T1000 (cell line): ENCODE measurements around the gene SHISA8.
"Not testable (repeated sequence)": the region's sequence is repeated elsewhere in the genome, so short reads cannot be mapped to it uniquely, and the experiment has no call there.

Source experiments
- DNase-seq: peaks from one replicate; lab custom pipeline; 2025; ENCODE audit warnings: mixed read lengths; lab: John Stamatoyannopoulos, UW

SHISA8 gene

DNA sequence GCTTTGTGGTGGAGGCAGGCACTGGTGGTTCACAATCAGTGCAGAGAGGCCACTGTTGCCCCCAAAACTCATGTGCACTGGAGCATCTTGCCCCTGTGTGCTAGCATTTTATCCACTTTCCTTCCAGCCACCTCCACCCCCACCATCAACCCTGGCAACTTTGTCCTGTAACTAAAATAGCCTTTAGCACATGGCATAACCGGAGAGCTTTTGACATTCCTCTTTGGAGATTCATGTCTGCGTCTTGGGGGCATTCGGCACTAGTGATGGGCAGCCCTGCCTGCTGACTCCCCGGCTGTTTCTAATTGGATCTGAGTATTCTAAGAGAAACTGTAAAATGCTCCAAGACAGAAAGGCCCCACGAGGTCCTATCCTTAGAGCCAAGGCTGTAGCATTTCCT is 15.8 kb downstream of the SHISA8 start:
- no peak for DNase-seq

DNA sequence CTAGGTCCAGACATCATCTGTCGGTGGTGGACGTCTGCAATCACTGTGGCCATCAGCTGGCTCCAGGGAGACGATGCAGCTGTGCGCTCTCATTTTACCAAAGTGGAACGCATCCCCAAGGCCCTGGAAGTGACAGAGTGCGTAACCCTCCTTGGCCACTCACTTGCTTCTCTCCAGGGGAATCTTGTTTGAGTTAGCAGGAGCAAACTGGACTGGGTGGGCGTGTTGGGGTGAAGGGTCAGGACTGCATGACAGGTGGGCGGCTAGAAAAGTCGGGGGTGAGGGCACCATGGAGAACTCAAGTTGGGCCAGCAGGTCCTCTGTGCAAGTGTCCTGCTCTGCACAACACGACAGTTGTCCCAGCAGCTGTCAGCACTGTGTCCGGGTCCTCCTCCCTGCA is 16.2 kb downstream of the SHISA8 start:
- no peak for DNase-seq

DNA sequence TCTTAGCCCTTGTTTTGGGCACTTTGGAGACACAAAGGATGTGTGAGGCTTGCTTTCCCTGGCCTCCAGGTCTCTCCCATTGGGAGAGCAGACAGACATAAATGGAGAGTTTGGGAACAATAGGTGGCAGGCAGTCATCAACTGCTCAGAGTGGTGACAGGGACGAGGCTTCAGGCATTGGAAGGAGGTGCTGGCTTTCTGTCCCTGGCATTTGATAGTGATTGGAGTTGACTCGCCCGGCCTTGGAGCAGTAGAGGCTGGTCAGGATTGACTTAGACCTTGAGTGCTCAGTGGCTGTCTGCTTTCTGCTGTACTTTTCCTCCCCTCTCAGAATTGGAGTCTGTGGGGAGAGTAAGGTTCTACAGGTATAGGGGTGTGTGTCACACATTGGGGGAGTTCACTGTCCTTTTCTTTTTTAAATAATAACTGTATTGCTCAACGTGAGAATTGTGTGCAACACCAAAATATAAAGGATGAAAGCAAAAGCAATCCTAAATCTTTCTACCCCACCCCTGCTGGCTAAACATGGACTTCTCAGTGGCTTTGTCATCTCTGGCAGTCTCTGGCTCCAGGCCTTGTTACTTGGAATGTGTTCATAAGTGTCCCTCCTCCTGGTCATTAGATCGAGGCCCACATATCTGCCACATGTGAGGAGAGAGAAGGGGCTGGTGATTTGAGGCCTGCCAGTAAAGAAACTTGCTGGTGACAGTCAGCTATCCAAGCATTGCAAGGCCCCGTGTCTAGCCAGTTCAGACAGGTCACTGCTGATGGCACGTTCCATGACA is 21.1 kb downstream of the SHISA8 start:
- no peak for DNase-seq

DNA sequence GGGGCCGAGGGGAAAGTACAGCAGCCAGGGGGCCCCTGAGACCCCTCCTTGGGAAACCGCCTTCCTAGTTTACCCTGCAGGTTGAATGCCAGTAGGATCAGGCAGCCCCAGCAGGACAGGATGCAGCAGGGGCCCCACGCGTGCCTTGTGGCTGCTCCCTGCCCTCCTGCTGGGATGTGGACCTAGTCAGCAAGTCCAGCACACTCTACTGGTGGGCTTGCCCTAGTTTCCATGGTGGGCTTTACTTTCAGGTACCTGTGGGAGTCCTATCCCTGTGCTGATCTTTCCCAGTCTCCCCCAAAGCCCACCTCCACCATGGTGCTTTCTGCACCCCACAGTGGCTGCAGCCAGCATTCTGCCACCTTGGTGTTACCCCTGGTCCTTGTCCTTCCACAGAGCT is 22.2 kb downstream of the SHISA8 start:
- DNase-seq, result no peak

DNA sequence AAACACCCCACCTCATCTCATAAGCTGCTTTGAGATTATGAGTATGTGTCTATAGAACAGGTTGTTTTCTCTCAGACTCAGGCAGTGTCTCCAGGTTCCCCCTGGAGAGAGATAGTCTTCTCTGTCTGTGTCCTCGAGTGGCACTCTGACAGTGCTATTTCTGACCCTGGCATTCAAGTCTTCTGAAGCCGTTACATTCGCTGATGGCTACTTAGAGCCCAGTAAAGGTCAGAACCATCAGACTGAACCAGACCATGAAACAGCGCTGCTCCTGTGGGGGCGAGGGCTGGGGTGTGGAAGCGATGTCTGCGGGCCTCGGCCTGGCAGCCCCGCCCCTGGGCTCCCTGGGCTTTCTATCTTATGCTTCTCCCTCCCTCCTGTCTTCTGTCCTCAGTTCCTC is 23.5 kb downstream of the SHISA8 start:
- no peak for DNase-seq

DNA sequence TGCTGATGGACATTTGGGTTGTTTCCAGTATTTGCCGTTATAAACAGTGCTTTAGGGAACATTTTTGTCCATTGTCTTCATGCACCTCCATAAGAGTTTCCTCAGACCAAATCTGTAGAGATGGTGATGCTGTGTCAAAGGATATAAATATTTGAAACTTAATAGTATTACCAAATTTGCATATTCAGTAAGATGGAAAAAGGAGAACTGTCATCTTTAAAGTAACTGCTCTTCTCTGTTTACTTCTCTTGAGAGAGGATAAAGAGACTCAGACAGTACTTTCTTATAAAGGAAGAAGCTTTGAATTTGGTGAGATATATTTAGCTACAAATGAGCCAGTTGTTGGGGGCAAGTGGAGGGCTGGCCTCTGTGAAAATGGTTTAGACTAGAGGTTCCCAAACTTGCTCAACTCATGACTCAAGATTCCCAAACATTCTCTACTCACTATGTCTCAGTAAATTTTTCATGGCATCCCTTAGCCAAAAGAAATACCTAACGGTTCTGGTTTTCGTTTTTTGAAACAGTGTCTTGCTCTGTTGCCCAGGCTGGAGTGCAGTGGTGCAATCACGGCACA is 26.2 kb downstream of the SHISA8 start:
- DNase-seq, result no peak

DNA sequence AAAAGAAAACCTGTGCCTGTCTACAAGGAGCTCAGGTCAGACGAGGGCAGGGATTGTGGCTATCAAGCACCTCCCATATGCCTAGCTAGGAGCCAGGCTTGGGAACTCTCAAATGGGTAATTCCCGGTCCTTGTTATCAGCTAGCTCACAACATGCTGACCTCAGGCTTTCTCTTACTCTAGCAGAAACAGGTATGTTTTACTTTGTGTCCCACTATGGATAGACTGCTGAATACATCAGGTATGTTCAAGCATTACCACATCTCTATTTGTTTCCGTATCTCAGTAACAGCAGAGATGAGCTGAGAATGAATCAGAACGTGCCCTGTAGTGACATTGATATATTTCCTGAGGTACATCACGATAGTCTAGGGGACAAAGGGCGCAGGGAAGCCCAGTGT is 29.4 kb downstream of the SHISA8 start:
- DNase-seq, result no peak

DNA sequence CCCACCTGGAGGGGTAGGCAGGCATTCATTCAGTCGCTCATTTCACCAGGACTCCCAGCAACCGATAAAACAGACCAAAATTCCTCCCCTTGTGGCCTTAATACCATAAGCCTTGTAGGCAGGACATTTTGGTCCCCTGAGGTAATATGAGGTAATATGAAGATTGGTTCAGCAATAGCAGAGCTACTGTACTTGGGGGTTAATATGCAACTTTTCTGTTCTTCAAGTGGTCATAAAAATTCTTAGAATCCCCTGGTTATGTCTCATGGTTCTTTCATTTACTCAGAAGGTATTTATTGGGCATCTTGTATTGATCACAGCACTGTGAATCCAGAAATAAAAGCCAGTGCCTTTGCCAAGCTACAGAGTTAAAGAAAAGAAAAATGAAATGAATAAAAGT is 29.8 kb downstream of the SHISA8 start:
- DNase-seq, result no peak

DNA sequence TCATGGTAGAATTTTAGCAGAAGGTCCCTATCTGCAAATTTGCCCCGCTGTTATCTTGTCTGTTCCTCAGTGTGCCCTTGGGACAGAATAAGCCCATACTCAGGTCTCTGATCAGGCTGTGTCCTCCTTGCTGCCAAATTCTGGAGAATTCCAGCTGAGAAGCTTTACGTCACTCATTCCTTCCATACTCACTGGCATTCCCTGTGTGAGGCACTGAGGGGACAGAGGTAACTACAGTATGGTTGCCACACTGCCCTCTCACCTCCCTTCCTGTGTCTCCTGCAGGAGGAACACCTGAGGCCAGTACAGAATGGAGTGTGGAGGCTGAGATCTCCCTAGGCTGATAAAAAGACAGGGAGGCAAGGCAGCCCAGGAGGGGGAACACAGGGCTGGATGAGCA is 31.5 kb downstream of the SHISA8 start:
- no peak for DNase-seq

DNA sequence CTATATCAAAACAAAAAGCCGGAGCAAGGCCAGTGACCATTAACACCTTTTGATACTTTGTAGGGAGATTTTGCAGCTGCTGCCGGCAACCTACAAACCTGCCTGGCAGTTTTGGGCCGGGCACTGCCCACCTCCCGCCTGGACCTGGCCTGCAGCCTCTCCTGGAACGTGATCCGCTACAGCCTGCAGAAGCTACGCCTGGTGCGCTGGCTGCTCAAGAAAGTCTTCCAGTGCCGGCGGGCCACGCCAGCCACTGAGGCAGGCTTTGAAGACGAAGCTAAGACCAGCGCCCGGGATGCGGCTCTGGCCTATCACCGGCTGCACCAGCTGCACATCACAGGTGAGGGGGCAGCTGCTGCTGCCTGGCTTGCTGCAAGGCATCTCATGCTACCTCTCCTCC is 34.2 kb downstream of the SHISA8 start:
- DNase-seq, result no peak

DNA sequence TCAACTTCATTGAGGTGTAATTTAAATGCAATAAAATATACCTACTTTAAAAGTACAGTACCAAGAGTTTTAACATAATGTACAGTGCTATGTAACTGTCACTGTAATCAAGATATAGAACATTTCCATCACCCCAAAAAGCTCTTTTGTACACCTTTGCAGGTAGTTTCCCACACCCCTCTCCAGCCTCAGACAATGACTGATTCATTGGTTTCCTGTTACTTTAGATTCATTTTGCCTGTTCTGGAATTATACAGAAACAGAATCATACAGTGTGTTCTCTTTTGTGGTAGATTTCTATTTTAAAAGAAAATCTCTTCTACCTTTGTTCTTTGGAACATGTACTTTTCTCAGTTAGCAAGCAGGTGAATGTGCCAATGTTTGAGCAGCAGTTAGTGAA is 38.2 kb downstream of the SHISA8 start:
- DNase-seq, result no peak

DNA sequence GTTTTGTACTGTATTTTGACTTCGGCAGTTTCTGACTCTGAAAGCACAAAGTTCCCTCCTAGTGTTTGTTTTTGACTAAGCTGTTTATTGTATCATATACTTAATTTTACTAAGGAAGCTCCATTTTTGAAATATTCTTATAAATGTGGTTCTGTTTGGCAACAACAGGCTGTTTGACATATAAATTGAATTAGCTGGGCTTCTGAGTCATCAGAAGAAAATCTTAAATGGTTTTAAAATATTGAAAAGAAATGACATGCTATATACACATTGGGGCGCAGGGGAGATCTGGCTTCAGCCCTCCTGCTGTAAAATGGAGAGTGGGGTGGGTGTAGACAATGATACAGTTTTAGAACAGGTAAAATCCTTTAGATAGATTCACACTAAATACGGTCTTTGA is 38.6 kb downstream of the SHISA8 start:
- DNase-seq, result no peak

DNA sequence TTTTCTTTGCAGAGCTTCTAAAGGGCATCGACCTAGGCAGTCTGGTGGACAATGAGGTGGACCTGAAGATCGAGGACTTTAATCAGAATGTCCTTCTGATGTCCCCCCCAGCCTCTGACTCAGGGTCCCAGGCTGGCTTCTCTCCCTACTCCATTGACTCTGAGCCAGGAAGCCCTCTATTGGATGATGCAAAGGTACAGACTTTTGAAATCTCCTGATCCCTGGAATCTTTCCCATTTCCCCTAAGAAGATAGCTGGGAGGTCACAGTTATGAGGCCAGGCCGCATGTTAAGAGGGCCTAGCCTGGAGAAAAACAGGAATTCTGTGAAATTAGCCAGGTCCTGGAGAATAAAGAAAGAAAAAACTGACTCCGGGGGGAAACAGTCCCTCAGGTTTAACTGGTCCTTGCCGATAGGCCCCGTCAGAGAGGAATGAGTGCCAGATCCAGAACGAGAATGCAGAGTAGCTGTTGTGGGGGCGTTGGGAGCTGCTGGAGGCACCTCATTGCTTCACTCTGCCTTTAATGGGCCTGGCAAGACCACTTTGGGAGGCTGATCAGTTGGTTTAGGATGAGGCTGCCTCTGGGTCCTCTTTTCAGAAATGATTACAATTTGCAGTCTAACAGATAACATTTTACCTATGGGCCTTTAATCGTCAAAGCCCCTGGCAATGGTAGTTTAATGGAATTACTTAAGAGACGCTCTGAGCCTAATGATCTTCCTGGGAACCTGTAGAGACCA is 39.2 kb downstream of the SHISA8 start:
- no peak for DNase-seq

DNA sequence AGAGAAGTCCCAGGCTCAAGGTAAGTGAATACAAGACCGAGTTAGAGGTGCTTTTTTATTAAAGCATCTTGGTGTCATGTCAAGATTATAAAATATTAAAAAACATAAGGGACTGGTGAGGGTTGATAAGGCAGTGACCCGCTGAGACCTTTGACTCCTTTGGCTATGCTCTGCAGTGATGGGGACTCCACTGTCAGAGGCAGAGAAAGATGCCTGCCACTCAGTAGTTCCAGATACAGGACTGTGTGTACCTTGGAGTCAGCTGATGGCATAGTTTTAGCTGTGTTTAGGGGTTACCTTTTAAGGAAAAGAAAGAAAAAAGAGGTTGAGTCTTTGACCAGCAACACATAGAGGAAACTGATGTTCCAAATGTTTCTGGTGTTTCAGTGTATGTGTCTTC is 40.8 kb downstream of the SHISA8 start:
- no peak for DNase-seq

DNA sequence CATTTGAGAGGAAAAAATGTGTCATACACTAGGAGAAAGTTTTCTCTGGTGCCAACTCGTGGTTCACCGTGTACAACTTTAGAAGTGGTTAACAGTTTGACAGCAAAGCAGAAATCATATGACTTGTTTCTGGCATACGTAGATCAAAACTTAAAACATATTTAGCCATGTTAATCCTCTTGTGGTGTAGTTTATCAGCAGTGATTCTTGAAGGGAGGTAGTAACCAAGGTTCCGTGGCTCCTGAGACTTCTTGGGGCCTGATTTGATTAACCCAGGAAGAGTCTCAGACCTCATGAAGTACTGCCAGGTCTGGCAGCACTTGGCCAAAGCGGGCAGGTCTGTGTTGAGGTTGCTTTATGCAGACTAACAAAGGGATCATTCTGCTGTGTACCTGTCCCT is 41.5 kb downstream of the SHISA8 start:
- no peak for DNase-seq

DNA sequence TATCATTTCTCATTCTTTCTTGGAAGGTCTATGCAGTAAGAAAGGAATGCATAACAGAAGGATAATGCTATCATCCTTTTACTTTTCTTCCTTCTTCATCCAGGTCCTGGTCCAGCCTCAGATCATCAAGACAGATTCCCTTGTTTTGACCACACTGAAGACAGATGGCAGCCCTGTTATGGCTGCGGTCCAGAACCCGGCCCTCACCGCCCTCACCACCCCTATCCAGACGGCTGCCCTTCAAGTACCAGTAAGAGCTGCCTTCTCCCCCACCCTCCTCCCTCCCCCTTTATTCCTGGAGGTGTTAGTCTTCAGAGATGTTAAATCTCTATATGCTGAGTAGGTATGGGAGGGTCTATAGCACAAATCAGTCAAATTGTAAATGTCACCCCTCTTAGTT is 44.1 kb downstream of the SHISA8 start:
- DNase-seq, result no peak

DNA sequence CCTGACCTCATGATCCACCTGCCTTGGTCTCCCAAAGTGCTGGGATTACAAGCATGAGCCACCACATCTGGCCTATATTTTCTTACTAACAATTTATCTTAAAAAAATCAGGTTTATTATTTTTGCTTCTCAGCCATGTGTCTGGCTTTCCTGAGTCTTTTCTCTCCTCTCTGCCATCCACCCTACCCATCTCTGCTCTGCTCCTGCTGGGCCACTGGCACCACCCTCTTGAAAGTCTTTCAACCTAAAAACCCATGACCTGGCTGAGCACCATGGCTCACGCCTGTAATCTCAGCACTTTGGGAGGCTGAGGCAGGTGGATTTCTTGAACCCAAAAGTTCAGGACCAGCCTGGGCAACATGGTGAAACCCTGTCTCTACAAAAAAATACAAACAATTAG is 44.8 kb downstream of the SHISA8 start:
- DNase-seq, result not testable (repeated sequence)

DNA sequence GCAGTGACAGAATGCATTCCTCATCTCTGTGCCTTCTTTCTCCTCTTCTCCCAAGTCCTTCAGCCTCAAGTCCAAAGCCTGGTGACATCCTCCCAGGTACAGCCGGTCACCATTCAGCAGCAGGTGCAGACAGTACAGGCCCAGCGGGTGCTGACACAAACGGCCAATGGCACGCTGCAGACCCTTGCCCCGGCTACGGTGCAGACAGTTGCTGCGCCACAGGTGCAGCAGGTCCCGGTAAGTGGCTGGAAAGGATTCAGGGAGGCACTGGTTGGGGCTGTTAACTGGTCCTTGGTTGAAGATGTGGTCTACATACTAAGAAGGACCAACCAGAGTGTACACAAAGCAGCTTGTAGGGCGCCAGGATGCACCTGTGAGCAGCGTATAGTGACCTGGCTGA is 46.3 kb downstream of the SHISA8 start:
- no peak for DNase-seq

DNA sequence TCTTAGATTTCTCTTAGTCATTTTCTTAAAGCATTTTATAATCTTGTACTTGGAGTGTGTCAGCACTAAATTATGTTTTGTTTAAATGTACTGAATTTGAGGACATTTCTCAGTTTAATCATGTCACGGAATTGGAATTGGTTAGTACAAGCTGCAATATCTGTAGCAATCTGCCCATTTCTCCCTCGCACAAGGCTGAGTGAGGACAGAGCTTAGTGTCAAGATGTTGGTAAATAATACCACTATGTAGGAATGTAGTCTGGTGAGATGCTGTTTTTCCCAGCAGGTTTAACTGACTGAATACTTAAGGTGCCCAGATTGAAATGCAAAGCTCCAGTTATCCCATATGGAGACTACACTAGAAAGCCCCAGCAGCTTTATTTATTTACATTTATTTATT is 51.4 kb downstream of the SHISA8 start:
- DNase-seq, result no peak

DNA sequence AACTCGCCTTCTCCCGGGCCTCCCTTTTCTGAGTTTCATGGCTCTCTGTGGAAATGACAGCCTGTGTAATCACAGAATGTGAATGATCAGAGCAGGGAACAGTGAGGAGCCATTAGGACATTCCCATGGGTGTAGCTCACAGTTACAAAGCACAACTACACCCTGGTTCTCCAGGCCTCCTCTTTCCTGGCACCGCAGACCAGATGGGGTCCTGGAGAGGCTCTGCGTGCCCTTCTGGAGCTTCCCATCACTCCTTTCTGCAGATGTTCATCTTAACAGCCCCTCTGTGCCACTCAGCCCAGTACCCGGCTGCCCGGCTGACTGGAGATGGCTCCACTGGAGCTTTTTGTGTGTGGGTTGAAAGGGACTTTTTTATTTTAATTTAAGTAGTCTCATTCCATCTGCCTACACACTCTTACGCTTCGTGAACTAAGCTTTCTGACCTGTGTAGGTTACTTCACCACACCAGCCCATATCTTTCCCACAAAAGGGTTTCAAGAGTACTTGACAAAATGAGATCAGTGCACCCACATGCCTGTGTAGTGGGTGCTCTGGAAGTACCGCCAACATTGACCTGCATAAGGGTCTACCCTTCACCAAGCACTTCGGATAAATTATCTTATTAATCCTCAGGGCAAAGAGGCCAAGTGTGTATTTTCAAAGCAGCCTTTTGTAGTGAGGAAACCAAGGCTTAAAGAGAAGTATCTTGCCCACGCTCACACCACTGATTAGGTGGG is 52.2 kb downstream of the SHISA8 start:
- DNase-seq, result no peak

DNA sequence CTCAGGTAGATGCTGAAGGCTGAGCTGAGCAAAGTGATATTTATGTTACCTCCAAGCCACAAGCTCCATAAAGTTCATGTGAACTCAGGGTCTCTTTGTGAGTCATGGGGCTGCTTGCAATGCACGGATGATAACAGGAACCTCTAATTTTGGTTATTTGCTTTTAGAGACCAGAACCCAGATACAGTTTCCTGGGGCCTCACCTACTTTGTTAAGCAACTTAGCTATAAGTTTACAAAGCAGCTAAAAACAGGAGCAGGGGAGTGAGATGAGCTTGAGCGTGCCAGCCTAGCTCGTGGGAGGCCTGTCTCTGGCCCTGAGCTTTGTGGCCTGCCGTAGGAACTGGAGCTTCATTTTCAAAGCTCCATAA is 52.7 kb downstream of the SHISA8 start:
- DNase-seq, result no peak
